ENCODE results near the gene C19orf25. TPM values are rescaled to one million over a fixed set of nuclear protein-coding genes. Genes with fewer than 3 reads are reported as not detected.

C19orf25 gene
- total and polyA plus RNA-seq, 9 of the 15 experiments (the other 6 are each of a cell fraction or from before 2014, with no cell fraction given) = 0.79 to 96.0 (median 36.1) TPM

- ATAC-seq (peak; percentile 84), DNase-seq (ENCODE audit: extremely low read depth in 1 of 4, low spot score in 3 of 4) (peak; percentile 82 to 89 (median 85)), FAIRE-seq (peak; percentile 61)
- Histone ChIP-seq H3K27ac (ENCODE audit: extremely low read depth, low read depth, low read length) (peak overlapping the region; percentile 47; the same call in 2 of the 3 replicates), H3K27me3 (ENCODE audit: control insufficient read depth in 2 of 2, insufficient read depth in 2 of 2, low read length in 2 of 2) (peaks cover 0 to 1% of the 10 kb centered on the region in 2 experiments; a peak in 1 of 5 replicates), H3K9me3 (replicated peaks; ENCODE audit: control insufficient read depth, insufficient read depth, low read depth, low read length) (no peaks in the 10 kb centered on the region), H3K4me2 (ENCODE audit: insufficient read depth, low read length) (peak overlapping the region; percentile 75), H3K9ac (ENCODE audit: insufficient read depth in 1 of 2, low read depth in 2 of 2, low read length in 2 of 2) (peak overlapping the region; percentile 57 to 87), H3K36me3 (ENCODE audit: control insufficient read depth, insufficient read depth, low read length) (peaks cover 25% of the 10 kb centered on the region), H2AFZ (ENCODE audit: low read depth, low read length) (peak overlapping the region; percentile 60), H3K4me1 (replicated peaks in 1 of 2; ENCODE audit: control insufficient read depth in 2 of 2, insufficient read depth in 2 of 2, low read length in 2 of 2) (peaks cover 33 to 82% of the 10 kb centered on the region in 2 experiments), H4K20me1 (replicated peaks; ENCODE audit: control insufficient read depth, insufficient read depth, low read length) (peaks cover 22% of the 10 kb centered on the region), H3K9me1 (ENCODE audit: control insufficient read depth, insufficient read depth, low read length) (no peaks in the 10 kb centered on the region), H3K79me2 (ENCODE audit: control insufficient read depth, insufficient read depth, low read length) (peaks cover 21% of the 10 kb centered on the region), H3K4me3 (peak overlapping the region; percentile 41)
- CTCF ChIA-PET (ENCODE audit: low intra/inter-chr PET ratio) = interaction anchor here (0.8 to 1.1 kb wide), 2 partner anchors 31 to 68 kb away, joined by 3 to 6 read pairs; partner anchors contain the start of gene ADAMTSL5
- BruUV-seq (replicated peaks) = no TSS peak
- WGBS (ENCODE audit: insufficient coverage, low coverage, missing lambda C conversion rate) = 2% methylated on average over 23 of the region's 70 CpGs
- POLR2A ChIA-PET = interaction anchor here (0.6 to 1.3 kb wide), 5 partner anchors 8 to 770 kb away, joined by 3 to 6 read pairs (median 4); no protein-coding TSS in a partner anchor
- in situ Hi-C loops (cut with MboI) (no loop called here), intact Hi-C loops (cut with micrococcal nuclease) (loop anchor here (10.0 kb wide), 1 partner anchor 171 kb away; the partner anchor contains the start of gene FAM174C)
- TF ChIP-seq HOXB6 (CRISPR knock-in tag; IDR thresholded peaks at IDR 0.05; ENCODE audit: borderline replicate concordance) (no peak), ZNF318 (IDR thresholded peaks at IDR 0.05; ENCODE audit: borderline replicate concordance in 1 of 2, low read depth in 1 of 2) (no peak), DACH1 (IDR thresholded peaks at IDR 0.05; ENCODE audit: partially characterized antibody) (peak; percentile 11), MYNN (IDR thresholded peaks at IDR 0.05) (no peak), MYNN (CRISPR knock-in tag; IDR thresholded peaks at IDR 0.05) (no peak), CXXC5 (CRISPR knock-in tag; IDR thresholded peaks at IDR 0.05) (peak; percentile 75), SLC30A9 (CRISPR knock-in tag; IDR thresholded peaks at IDR 0.05) (no peak), CSDE1 (IDR thresholded peaks at IDR 0.05) (no peak), PHB2 (IDR thresholded peaks at IDR 0.05; ENCODE audit: low read depth) (no peak)
- TF ChIP-seq, protein P1, sequence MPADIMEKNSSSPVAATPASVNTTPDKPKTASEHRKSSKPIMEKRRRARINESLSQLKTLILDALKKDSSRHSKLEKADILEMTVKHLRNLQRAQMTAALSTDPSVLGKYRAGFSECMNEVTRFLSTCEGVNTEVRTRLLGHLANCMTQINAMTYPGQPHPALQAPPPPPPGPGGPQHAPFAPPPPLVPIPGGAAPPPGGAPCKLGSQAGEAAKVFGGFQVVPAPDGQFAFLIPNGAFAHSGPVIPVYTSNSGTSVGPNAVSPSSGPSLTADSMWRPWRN (IDR thresholded peaks at IDR 0.05; ENCODE audit: low read depth) = no peak
- TF ChIP-seq, protein P2, sequence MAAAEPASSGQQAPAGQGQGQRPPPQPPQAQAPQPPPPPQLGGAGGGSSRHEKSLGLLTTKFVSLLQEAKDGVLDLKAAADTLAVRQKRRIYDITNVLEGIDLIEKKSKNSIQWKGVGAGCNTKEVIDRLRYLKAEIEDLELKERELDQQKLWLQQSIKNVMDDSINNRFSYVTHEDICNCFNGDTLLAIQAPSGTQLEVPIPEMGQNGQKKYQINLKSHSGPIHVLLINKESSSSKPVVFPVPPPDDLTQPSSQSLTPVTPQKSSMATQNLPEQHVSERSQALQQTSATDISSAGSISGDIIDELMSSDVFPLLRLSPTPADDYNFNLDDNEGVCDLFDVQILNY (CRISPR knock-in tag; IDR thresholded peaks at IDR 0.05) = no peak
Observed at GRCh38 chr19:1445185-1445931, 33.7 kb downstream of the C19orf25 start.

All from K562 (cell line).